CD4-positive, alpha-beta T cell treated with Interleukin-21 for 1 hour (primary cell): ENCODE results near the gene DDR1.
"Not testable (repeated sequence)": the region's sequence is repeated elsewhere in the genome, so short reads cannot be mapped to it uniquely, and the experiment has no call there.

Experiments
- DNase-seq: peaks from one replicate; pipeline ENCODE4 v3.0.0-alpha.2; 2020

Gene DDR1

GRCh38 chr6:30922447-30922852, 38.1 kb downstream of the DDR1 start:
- DNase-seq: no peak

DNA sequence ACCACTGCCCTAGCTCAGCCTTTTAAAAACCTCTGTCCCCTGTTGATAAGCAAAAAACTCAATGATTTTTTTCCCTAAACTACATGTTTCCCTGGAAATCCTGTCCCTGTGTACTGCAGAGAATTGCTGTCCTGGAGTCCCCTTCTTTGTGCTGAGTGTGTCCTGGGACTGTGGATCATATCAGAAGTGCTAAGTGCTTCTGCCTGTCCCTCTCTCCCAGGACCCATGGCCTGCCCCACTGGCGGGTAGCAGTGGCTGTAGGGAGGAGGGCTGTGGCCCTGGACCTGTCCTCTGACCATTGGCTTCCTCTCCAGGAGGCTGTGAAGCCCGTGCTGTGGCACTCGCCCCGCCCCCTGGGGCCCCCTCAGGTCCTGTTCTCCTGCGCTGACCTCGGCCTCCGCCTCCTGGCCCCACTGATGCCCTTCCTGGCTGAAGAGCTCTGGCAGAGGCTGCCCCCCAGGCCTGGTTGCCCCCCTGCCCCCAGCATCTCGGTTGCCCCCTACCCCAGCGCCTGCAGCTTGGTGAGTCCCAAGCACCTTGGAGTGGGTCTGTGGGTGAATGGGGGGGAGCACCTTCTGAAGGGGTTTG, 39.8 kb downstream of the DDR1 start:
- not testable (repeated sequence) for DNase-seq

GRCh38 chr6:30926644-30927043, 42.3 kb downstream of the DDR1 start:
- DNase-seq: no peak

DNA sequence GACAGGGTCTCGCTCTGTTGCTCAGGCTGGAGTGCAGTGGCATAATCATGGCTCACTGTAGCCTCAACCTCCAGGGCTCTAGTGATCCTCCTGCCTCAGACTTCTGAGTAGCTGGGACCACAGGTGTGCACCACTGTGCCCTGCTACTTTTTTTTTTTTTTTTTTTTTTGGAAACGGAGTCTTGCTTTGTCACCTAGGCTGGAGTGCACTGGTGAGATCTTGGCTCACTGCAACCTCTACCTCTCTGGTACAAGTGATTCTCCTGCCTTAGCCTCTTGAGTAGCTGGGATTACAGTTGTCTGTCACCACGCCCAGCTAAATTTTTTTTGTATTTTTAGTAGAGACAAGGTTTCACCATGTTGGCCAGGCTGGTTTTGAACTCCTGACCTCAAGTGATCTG, 42.8 kb downstream of the DDR1 start:
- not testable (repeated sequence) for DNase-seq

DNA sequence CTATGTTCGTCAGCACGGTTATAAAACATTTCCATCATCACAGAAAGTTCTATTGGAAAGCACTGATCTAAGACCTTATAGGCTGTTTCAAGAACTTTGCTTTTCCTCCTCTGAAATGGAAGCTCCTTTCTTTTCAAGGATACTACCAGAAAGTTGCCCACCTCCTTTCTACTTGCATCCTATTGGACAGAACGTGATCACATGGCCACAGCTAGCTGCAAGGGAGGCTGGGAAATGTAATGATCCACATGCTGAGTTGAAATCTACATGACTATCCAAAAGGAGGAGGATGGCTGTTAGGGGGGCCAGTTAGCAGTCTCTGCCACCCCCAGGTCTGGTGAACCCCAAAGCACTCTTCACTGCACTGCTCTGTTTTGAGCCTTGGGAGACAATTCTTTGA, 44.4 kb downstream of the DDR1 start:
- no peak for DNase-seq

GRCh38 chr6:30930506-30930905, 46.2 kb downstream of the DDR1 start:
- DNase-seq: no peak

DNA sequence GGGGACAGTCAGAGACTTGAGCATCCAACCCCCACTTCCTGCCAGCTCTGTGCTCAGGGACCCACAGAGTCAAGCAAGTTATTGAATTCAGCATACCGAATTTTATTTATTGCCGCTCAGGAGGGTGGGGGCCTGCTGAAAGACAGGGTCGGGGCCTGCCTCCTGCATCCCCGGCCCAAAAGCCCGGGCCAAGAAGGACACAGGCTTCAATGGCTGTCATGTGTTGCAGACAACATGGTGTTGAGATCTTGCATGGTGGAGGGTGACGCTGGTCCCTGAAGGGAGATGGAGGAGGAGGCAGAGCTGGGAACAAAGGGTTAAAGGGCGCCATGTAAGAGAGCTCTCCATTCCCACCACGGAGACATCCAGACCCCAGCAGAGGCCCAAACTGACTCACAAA, 47.0 kb downstream of the DDR1 start:
- DNase-seq: no peak

DNA sequence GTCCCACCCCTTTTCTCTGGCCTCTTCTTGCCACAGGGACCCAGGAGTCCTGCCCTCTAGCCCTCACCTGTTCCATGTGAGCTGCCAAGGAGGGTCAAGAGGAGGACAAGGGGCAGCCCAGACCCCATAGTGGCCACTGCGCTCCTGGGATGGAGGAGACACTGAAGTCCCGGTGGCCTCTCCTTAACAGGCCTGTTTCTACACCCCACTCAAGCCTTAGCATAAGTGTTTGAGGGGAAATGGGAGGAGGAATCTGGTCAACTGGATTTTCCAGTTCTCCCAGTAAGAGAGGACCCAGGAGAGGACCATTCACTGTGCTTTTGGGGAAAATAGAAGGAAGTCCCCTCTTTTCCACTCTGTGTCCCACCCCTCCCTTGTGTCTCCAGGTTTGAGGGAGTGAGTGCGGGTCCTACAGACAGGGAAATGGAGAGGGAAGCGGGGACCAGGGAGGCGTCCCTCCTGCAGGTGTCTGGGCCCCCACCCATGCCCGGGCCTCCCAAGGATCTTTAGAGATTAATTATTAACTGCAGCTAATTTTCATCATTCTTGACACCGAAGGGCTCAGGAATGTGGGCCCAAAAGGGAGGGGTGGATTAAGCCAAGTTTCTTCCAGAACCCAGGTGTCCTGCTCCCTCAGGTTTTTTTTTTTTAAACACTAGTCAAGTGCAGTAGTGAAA, 47.8 kb downstream of the DDR1 start, which contains the start of gene SFTA2:
Gene SFTA2 (minus strand): TSS at position 202 of the 677 bp plus-strand sequence. CDS start 74 bp downstream, at position 128.
- no peak for DNase-seq

GRCh38 chr6:30932665-30933365, 48.5 kb downstream of the DDR1 start:
- DNase-seq: no peak

DNA sequence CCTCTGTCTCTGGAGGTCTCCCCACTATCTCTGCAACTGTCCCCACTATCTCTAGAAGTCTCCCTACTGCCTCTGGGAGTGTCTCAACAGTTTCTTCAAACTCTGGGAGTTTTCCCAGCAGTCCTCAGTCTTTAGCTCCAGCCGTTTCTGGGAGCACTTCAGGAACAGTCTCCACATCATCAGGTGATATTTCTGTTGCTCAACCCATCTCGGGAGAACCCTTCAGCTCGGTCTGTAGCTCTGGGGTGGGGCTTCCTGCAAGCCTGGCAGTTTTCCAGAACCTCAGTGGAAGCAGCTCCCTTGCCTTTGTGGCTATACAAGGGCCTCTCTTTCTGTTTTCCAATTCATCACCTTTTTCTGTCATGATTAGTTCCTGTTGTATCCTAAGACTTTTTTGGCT, 50.7 kb downstream of the DDR1 start:
- DNase-seq: no peak

DNA sequence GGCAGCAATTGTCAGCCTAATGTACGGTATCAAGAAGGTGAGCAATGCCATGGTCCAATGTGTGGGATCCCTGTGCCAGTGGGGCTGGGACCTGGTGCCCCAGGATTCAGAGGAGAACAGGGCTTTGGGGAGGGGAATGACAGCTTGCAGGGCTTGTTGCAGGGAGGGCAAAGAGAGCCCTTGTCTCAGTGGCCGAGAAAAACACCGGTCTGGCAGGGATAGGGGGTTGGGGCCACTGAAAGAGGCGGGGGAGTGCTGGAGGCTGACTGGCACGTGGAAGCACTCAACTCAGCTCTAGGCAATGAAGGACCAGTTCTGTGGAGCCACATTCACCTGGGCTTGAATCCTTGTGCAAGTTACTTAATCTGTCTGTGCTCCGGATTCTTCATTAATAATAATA, 52.9 kb downstream of the DDR1 start:
- DNase-seq: no peak

- DNase-seq: no peak
Observed at GRCh38 chr6:30938730-30939129, 54.4 kb downstream of the DDR1 start.

GRCh38 chr6:30939473-30939872, 55.2 kb downstream of the DDR1 start:
- no peak for DNase-seq

GRCh38 chr6:30940361-30940986, 56.2 kb downstream of the DDR1 start, which contains the start of gene MUCL3:
MUCL3 (plus strand) TSS chr6:30940973; CDS start chr6:30941000, 27 bp downstream.
- no peak for DNase-seq

DNA sequence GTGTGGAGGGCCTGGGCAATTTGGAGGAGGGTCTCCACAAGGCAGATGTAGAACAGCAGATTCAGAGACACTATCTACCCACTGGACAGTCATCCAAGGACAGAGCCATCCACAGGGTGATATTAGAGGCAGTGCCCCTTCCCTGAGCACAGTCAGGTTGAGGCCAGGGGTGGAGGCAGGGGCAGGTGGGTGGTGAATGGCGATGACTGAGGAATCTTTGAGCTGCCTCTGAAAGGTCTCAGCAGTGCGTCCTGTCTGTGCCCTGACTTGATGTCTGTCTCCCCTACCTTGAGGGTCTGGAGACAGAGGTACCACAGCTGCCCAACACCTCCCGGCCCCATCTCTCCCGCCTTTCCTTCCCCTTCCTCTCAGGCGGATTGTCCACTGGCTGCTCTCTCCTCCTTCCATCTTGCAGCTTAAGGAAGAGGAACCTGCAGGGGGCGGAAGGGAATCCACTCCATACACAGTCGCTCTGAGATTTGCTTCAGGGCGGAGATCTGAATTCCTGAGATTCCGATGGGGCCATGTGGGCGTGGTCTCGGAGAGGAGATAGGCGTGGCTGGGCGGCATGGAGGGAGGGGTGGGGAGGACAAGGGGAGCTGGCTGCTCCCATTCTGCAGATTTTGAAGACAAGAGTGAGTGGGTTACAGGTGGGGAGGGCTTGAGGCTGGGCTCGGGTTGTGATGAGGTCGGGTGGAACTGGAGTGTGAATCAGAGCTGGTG, 58.2 kb downstream of the DDR1 start:
- DNase-seq: no peak

DNA sequence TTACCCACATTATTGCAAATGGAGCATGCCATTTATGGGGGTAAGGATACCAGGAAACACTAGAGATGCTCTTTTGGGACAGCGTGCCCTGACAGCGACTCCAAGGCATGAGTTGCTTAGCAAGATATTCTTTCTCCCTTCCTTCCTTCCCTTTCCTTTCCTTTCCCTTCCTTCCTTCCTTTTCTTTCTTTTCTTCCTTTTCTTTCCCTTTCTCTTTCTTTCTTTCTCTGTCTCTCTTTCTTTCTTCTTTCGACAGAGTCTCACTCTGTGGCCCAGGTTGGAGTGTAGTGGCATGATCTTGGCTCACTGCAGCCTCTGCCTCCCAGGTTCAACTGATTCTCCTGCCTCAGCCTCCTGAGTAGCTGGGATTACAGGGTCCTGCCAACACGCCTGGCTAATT, 59.7 kb downstream of the DDR1 start:
- DNase-seq: no peak

DNA sequence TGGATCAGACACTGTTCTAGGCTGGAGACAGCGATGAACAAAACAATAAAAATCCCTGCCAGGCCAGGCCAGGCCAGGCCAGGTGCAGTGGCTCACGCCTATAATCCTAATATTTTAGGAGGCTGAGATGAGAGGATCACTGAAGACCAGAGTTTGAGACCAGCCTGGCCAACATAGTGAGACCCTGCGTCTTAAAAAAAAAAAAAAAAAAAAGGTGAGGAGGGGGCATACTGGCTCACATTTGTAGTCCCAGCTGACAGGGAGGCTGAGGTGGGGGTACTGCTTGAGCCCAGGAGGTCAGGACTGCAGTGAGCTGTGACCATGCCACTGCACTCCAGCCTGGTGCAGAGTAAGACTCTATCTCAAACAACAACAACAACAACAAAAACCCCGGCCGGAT, 61.0 kb downstream of the DDR1 start:
- no peak for DNase-seq

DNA sequence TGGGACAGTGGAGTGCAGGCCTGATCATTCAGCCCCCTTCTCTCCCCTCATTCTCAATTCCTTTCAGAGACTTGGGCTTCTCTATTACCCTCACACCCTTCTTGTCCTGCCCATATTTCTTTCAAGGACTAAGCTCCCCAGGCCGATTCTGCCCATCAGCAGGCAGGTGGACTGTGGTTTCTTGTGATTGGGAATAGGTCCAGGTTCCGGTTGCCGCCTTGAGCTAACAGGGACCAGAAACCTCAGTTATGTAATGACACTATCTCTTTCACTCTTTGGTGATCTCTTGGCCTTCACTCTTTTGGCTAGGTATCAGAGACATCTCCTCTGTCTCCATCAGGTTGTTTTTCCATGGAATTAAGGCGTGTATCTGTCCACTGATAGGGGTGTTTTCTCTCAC, 62.9 kb downstream of the DDR1 start:
- DNase-seq: no peak

DNA sequence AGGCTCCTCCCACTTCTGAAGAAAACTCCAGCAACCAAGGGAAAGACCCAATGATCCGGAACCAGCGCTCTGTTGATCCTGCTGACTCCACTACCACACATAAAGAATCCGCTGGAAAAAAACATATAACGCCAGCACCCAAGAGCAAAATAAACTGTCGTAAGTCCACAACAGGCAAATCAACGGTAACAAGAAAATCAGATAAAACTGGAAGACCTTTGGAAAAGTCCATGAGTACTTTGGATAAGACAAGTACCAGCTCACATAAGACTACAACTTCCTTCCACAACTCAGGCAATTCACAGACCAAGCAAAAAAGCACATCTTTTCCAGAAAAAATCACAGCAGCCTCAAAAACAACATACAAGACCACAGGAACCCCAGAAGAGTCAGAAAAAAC, 64.5 kb downstream of the DDR1 start:
- DNase-seq: no peak
